ENCODE data around the gene AKT1S1. TPM values are rescaled to one million over a fixed set of nuclear protein-coding genes. Genes with fewer than 3 reads are reported as not detected.

The AKT1S1 gene
- polyA plus RNA-seq, 1 donor: 26.1 TPM

- DNase-seq: peak; percentile 99
These were observed 7.5 kb downstream of the AKT1S1 start for GRCh38 chr19:49869484-49870308.

- no peak for DNase-seq
These were observed 8.1 kb downstream of the AKT1S1 start for GRCh38 chr19:49869009-49869483.

- DNase-seq: peak; percentile 91
These were observed 10.0 kb downstream of the AKT1S1 start, which contains the start of gene PNKP for GRCh38 chr19:49866933-49867782. PNKP (minus strand) TSS chr19:49867576; CDS start chr19:49867204, 372 bp downstream.

GRCh38 chr19:49864890-49865289 lies 12.3 kb downstream of the AKT1S1 start:
- no peak for DNase-seq

GRCh38 chr19:49863935-49864320 lies 13.2 kb downstream of the AKT1S1 start:
- DNase-seq: no peak

- no peak for DNase-seq
These were observed 13.8 kb downstream of the AKT1S1 start for GRCh38 chr19:49863254-49863934.

GRCh38 chr19:49862391-49863253 lies 14.5 kb downstream of the AKT1S1 start:
- DNase-seq: no peak

- DNase-seq: no peak
These were observed 15.4 kb downstream of the AKT1S1 start for GRCh38 chr19:49861541-49862378.

- no peak for DNase-seq
These were observed 16.0 kb downstream of the AKT1S1 start for GRCh38 chr19:49861107-49861506.

GRCh38 chr19:49860336-49861102 lies 16.6 kb downstream of the AKT1S1 start:
- DNase-seq: no peak

- no peak for DNase-seq
These were observed 17.3 kb downstream of the AKT1S1 start for GRCh38 chr19:49859682-49860335.

GRCh38 chr19:49858088-49858985 lies 18.8 kb downstream of the AKT1S1 start:
- DNase-seq: no peak

- no peak for DNase-seq
These were observed 19.4 kb downstream of the AKT1S1 start for GRCh38 chr19:49857838-49858087.

GRCh38 chr19:49857061-49857837 lies 19.9 kb downstream of the AKT1S1 start:
- no peak for DNase-seq

- no peak for DNase-seq
These were observed 20.6 kb downstream of the AKT1S1 start for GRCh38 chr19:49856574-49857021.

- no peak for DNase-seq
These were observed 21.2 kb downstream of the AKT1S1 start for GRCh38 chr19:49855676-49856573.

Measured in left kidney (tissue), 2 donors.